Activated T-cell treated with anti-CD3 and anti-CD28 coated beads for 4 hours (primary cell): Measurements from ENCODE around the gene NT5C1A.

Experiments used
- DNase-seq: peaks from one replicate; pipeline ENCODE4 v3.0.0-alpha.2; 2020

Gene NT5C1A

GRCh38 chr1:39671793-39672550 is at the start of gene NT5C1A:
Gene NT5C1A (minus strand): TSS chr1:39672107. CDS start chr1:39672038, 69 bp downstream.
- DNase-seq = no peak

- DNase-seq = no peak
Measured at GRCh38 chr1:39721664-39722063, 49.8 kb upstream of the NT5C1A start.

DNA sequence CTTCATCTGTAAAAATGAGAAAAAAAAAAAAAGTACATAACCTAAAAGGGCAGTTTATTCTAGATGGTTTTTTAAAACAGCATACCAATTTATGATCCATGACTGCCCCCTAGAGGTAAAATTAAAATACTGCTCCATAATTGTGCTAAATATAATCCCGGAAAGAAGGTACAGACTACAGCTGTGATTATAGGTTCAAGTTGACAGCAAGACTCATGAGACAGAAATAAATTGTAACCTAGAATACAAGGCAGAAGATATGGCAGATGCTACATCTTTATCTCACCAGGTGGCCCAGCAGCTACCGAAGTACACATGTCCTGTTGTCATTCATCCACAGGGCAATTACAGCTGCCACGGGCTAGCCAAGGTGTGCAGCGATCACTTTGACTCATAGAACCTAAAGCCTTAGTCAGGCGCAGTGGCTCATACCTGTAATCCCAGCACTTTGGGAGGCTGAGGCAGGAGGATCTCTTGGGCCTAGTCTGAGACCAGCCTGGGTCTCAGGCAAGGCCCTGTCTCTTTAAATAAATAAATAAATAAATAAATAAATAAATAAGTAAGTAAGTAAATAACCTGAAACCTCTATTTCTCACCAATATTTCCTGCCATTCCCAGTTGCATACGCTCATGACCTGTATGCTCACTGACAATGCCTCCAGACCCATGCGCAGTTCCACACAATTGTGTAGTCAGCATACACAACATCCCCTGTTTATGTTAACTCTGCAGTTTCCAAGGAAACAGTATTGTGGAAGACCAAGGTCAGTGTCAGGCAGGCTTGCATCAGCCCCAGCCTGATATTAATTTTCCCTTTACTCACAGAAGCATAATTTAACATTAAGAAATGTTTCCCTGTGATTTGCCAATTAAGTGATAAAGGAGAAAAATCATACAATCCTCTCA is 48.4 kb upstream of the NT5C1A start:
- no peak for DNase-seq

DNA sequence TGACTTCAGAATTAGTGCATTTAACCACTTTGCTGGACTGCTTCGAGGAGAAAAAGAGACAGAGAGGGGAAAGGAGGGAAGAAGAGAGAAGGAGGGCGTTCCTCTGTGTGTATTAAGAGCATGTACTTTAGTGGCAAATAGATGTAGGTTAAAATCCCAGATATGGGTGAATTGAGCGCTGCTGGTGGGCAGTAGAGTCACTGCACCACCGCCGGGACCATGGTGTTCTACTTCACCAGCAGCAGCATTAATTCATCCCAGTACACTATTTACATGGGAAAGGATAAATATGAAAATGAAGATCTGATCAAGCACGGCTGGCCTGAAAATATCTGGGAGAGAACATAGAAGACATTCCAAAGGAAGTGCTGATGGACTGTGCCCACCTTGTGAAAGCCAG is 45.9 kb upstream of the NT5C1A start:
- DNase-seq = no peak

DNA sequence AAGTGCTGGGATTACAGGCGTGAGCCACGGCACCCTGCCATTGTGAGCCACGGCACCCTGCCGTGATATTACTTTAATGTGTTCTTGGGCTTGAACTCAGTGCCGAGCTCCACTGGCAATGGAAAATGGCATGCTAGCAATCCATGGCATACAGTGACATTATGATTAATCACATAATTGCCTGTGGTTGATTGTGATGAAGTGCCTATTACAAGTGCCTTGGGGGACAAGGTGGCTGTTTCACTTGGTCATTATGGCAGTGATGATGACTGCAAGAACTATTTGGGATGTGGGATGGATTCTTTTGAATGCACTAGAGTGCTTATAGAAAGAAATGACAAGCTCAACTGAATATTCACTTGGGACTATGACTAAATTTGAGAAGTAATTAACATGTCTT is 41.6 kb upstream of the NT5C1A start:
- DNase-seq = no peak

GRCh38 chr1:39711966-39712340 is 40.0 kb upstream of the NT5C1A start:
- DNase-seq = no peak

DNA sequence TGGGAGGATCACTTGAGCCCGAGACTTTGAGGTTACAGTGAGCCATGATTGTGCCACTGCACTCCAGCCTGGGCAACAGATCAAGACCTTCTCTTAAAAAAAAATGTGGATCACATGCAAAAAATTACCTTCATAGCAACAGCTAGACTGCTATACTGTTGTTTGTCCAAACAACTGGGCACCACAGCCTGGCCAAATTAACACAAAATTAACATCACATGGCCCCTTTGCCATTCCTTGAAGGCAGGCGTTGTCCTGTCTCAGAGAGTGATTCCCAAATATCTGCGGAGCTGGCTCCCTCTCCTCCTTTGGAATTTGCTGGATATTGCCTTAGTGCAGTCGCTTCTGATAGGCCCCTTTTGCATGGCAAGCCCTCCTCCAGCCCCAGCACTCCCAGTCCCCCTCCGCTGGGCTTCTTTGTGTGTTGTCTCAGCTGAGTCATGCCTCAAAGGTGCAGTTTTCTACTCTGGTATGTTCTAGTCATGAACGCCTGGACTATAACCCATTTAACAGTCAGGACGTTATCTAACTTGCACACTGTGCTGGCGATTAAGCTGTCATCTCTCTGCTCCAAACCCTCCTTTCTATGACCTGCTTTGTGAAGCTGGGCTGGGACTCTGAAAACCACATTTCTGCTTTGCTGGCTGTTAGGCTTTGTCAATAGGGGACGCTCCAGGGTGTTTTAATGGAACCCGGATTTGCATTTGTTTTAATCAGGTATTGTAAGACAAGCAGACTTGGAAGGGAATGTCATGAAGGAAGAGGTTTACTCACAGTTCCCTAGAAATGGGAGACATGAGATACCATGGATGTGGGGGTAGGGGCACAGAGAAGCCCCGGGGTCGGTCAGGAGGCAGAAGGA is 39.4 kb upstream of the NT5C1A start:
- no peak for DNase-seq

GRCh38 chr1:39707506-39707905 is 35.6 kb upstream of the NT5C1A start:
- DNase-seq = no peak

DNA sequence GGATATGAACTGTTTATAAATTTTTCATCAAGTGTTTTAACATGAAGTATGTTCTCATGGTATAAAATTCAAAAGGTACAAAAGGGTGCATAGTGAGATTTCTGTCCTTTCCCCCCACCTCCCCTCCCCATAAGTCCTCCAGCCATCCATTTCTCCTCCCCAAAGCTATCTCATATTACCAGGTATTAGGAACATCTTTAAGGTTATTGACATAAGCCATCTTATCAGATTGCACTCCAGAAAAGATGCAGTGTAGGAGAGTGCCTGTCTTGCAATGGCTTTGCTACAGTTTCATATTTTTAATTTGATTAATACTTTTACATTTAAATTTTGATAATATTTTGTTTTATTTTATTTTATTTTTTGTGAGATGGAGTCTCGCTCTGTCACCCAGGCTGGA is 32.9 kb upstream of the NT5C1A start:
- DNase-seq = no peak

DNA sequence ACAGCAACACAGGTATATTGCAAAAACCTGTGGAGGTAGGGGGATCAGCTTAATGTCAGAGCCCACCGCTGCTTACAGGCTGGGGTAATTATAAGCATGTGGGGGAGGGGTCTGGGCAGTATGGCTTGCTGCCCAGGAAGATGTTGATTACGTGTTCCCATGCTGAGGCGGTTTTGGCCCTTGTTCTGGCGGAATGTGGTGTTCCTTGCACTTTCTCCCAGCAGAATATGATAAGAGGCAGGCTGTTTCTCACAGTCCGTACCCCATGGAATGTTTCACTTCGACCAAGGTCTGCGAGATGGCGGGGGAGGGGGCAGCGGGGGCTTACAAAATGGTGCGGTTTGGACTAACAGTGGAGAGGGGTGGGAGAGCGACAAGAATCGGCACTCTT is 29.1 kb upstream of the NT5C1A start:
- DNase-seq = no peak

DNA sequence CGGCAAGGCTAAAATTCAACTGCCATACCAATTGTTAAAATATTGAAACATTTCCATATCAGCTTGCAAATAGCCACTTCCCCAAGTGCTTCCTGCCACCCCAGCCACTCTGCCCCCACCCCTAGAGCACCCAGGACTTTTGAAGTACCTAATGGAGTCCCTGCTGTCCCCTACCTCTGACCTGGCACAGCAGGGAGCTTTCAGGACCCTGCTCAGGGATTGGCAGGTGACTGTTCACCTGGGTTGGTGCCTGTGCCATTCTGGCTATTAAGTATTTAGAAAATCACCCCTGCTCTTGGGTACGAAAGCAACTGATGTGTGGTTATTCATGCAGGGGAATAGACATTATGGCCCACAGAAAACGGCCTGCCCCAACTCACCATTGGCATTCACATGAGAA is 28.4 kb upstream of the NT5C1A start:
- DNase-seq = no peak

- DNase-seq = no peak
Measured at GRCh38 chr1:39699419-39699818, 27.5 kb upstream of the NT5C1A start.

DNA sequence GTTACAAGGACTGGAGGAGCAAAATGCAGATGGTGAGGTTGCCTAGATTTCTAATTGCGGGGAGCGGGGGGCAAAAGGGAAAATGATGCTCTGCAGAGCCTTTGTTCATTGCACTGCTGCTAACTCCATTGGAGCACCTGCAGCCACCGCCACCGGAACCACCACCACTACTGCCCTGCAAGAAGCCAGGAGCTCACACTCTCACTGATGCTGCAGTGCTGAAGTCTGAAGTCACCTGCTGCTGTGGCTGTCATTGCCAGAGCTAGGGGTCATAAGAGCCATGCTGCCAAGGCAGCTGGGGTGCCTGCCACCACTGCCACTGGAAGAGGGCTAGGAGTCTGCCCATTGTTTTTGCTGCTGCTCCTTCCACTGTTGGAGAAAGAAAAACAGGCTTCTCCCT is 26.7 kb upstream of the NT5C1A start:
- no peak for DNase-seq

- no peak for DNase-seq
Measured at GRCh38 chr1:39696448-39696847, 24.5 kb upstream of the NT5C1A start.

GRCh38 chr1:39695016-39695415 is 23.1 kb upstream of the NT5C1A start:
- DNase-seq = no peak

GRCh38 chr1:39694026-39694425 is 22.1 kb upstream of the NT5C1A start:
- DNase-seq = no peak

DNA sequence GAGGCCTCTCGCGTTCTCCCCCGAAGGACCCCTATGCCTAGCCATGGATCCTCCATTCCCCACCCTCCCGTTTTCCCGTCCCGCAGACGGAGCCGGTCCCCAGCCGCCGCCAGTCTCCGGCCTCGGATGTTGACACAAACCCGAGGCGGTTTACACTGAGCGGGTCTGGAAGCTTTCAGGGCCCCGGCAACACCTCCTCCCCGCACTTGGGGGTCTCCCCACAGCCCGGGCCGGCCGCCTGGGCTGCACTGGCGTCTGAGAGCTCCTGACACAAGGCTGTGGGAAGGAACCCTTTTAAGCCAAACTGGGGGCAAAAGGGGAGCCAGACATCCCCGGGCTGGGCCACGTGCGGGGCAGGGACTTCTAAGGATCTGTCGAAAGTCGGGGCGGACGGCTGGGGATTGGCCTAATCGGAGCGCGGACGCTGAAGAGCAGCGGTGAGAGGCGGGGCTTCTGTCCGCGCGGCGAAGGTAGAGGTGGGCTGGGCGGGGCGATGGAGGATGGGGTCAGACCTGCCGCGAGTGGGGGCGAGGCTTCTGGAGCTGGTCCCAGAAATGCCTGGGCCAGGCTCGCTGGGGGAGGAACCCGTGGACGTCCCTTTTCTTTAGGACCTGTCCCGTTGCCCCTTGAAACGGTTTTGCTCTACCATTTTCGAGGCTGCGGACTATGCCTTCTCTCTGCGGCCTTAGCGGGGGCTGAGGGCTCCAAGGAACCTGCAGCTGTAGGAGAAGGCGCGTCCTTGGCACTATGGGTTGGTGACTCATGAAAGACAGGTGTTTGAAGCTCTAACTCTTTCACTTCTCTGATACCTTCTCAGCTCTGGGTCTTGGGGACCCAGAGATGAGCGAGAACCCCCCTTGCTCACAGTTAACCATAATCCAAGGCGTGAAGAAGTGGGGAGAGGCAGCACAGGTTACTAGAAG is 20.5 kb upstream of the NT5C1A start:
- DNase-seq = no peak

GRCh38 chr1:39691383-39692151 is 19.7 kb upstream of the NT5C1A start, which contains the start of gene HPCAL4:
Gene HPCAL4 (minus strand): TSS chr1:39691433. CDS start chr1:39684603, 6,830 bp downstream.
- DNase-seq = peak; percentile 88

- no peak for DNase-seq
Measured at GRCh38 chr1:39690794-39691382, 19.0 kb upstream of the NT5C1A start.

DNA sequence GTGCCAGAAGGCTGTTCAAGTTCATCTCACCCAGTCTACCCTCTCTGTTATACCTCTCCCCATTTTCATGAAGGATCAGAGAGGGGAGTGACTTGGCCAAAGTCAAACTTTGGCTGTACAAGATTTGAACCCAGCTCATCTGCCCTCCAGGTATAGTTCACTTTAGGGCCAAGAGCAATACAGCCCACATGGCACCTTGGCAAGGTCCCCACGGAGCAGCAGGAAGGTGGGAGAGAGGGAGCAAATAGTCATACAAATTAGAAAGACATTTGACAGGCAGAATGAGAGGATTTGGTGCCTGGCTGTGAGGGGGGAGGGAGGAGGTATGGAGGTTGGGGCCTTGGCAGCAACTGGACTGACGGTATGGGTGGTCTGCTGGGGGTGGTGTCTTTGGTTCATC is 18.3 kb upstream of the NT5C1A start:
- no peak for DNase-seq

GRCh38 chr1:39689635-39690034 is 17.7 kb upstream of the NT5C1A start:
- DNase-seq = no peak
